HG03108 (cell line): ENCODE measurements around the gene CD2.

Experiments
- ATAC-seq: cut with Tn5 transposase; IDR thresholded peaks from one replicate; pipeline ENCODE4 v1.9.1; 2021; ENCODE audit warnings: moderate library complexity; ENCODE audit not compliant: unreplicated experiment

CD2 gene

DNA sequence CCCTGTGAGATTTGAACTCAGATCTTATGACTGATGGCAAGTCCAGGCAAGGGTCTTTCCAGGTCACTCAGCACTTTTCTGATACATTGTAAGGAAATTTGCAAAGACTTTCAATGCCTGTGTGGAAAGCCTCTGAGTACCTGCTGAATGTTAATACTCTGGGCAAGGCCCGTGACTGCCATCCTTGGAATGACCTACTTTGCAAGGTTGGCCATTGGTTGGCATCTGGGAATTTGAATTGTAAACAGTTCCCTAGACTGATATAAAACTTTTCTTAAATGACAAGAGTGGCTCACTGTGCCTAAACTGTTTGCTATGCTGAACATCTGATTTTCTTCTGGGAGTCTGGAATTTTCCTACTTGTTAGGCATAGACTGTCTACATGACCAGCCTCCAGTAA, 57.1 kb downstream of the CD2 start:
- no peak for ATAC-seq

DNA sequence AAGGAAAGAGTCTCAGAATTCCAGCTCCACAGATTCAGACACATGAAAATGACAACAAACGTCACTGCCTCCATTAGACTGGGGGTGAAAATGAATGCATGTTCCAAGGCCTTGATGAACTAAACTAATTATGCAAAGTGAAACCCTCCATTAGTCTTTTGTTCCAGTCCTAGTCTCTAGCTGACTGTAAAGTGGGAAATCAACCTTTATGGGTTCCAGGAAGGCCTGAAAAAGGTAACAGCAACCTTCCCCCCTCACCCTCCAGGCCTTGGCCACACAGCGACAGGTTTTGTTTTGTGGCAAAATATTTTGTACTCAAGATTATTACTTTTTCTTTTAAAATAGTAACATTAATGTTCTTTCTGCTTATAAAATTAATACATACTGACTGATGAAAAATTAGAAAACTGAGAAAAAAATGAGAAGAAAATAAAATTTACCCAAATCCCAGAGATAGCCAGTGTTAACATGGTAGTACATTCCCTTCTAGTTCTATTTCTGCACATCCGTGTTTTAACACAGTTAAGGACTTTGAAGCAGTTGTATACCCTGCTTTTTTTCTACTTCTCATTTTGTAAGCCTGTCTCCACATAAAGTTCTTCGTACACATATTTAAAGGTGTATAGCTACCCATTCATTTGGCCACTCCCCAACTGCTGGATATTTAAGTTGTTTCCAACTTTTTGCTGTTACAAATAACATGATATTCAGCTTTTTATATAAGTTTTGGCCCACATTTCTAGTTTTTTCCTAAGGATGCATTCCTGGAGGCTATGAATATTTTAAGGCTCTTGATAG, 60.9 kb downstream of the CD2 start:
- no peak for ATAC-seq

DNA sequence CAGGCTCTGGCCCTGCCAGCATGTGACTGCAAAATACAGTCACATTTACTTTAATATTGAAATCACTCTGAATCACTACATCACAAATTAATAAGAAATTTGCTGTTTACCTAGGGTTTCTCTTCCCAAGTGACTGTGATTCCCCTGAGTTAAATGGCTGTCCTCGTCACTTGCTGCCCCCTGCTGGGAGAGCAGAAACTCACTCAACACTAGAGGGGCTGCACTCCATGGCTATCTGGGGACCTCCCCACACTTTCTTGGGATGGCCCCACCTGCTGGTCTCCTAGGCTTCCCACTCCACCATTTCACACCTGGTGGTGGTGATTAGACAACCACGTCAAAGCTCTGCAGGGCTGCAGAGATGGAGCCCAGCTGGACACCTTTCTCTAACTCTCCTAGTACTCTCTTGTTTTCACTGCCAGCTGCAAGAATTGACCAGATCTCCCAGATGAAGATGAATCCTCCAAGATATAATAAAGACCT, 63.4 kb downstream of the CD2 start:
- ATAC-seq, result no peak
